SHP77 (cell line): ENCODE measurements around the gene ARAP3.

Experiments used
- DNase-seq, 2 experiments: peaks; one replicate each; lab custom pipeline; 2025; lab: John Stamatoyannopoulos, UW

Gene ARAP3

GRCh38 chr5:141672071-141672840 is 9.8 kb downstream of the ARAP3 start:
- DNase-seq: no peak

GRCh38 chr5:141669520-141669919 is 12.5 kb downstream of the ARAP3 start:
- no peak for DNase-seq

GRCh38 chr5:141668601-141669265 is 13.3 kb downstream of the ARAP3 start:
- no peak for DNase-seq

- DNase-seq: no peak
These were observed 15.8 kb downstream of the ARAP3 start for GRCh38 chr5:141665995-141666940.

- peak; percentile 36 to 41 for DNase-seq
These were observed 17.1 kb downstream of the ARAP3 start for GRCh38 chr5:141664733-141665461.

- DNase-seq: no peak
These were observed 18.5 kb downstream of the ARAP3 start for GRCh38 chr5:141663506-141663905.

GRCh38 chr5:141662028-141662427 is 20.0 kb downstream of the ARAP3 start:
- no peak for DNase-seq

GRCh38 chr5:141657937-141658545 is 24.0 kb downstream of the ARAP3 start:
- DNase-seq: no peak

- no peak for DNase-seq
These were observed 24.6 kb downstream of the ARAP3 start for GRCh38 chr5:141657404-141657803.

- DNase-seq: no peak
These were observed 25.6 kb downstream of the ARAP3 start for GRCh38 chr5:141656396-141656795.

GRCh38 chr5:141655020-141655419 is 27.0 kb downstream of the ARAP3 start:
- no peak for DNase-seq

- DNase-seq: no peak
These were observed 27.7 kb downstream of the ARAP3 start for GRCh38 chr5:141654298-141654697.

GRCh38 chr5:141651728-141652105 is 30.3 kb downstream of the ARAP3 start:
- no peak for DNase-seq

- peak; percentile 34 to 57 for DNase-seq
These were observed 30.9 kb downstream of the ARAP3 start, which contains the start of gene FCHSD1 for GRCh38 chr5:141650851-141651727. Gene FCHSD1, minus strand, starts transcription at chr5:141651418. Its CDS starts 50 bp downstream, at chr5:141651368.

- no peak for DNase-seq
These were observed 32.1 kb downstream of the ARAP3 start for GRCh38 chr5:141649972-141650371.

- no peak for DNase-seq
These were observed 32.9 kb downstream of the ARAP3 start for GRCh38 chr5:141649056-141649688.

GRCh38 chr5:141647851-141648250 is 34.2 kb downstream of the ARAP3 start:
- DNase-seq: no peak

- no peak for DNase-seq
These were observed 34.8 kb downstream of the ARAP3 start for GRCh38 chr5:141647242-141647641.

GRCh38 chr5:141646026-141646425 is 36.0 kb downstream of the ARAP3 start:
- DNase-seq: no peak
